Upper lobe of left lung (tissue), 6 donors: ENCODE results near the gene VAMP3. TPM values are rescaled to one million over a fixed set of nuclear protein-coding genes. Genes with fewer than 3 reads are reported as not detected.
A peak's percentile ranks its signal among the peaks of the same experiment; 100 is the strongest.
"Not testable (repeated sequence)": the region's sequence is repeated elsewhere in the genome, so short reads cannot be mapped to it uniquely, and the experiment has no call there.

Experiments used
- ATAC-seq, 2 donors: fragments of 200-7000 bp; cut with Tn5 transposase; one replicate each; pipeline ENCODE4 v1.9.1; 2022; ENCODE audit warnings: mild to moderate bottlenecking in 2 of 2, moderate library complexity in 2 of 2; ENCODE audit not compliant: low FRiP score in 2 of 2
- DNase-seq, 2 donors: peaks; one replicate each; pipeline ENCODE4 v3.0.0-alpha.2; 2019 to 2020
- H3K27ac ChIP-seq, 4 donors: fragments of 200-600 bp; sonication (generic); one replicate each; pipeline ENCODE4 v1.5.1; 2016 to 2019
- H3K27me3 ChIP-seq, 4 donors: fragments of 200-600 bp; sonication (generic); one replicate each; pipeline ENCODE4 v1.5.1; 2017 to 2019
- H3K36me3 ChIP-seq, 4 donors: fragments of 200-600 bp; sonication (generic); one replicate each; pipeline ENCODE4 v1.5.1; 2016 to 2019
- H3K4me1 ChIP-seq, 4 donors: fragments of 200-600 bp; sonication (generic); one replicate each; pipeline ENCODE4 v1.5.1; 2018 to 2019
- H3K4me3 ChIP-seq, 4 donors: fragments of 200-600 bp; sonication (generic); one replicate each; pipeline ENCODE4 v1.5.1; 2017 to 2019; ENCODE audit warnings: mild to moderate bottlenecking in 2 of 4, moderate library complexity in 1 of 4
- H3K9me3 ChIP-seq, 4 donors: fragments of 200-600 bp; sonication (generic); one replicate each; pipeline ENCODE4 v1.5.1; 2018 to 2019
- EP300 ChIP-seq, 4 donors: sonication (generic); formaldehyde crosslinking; IDR thresholded peaks; one replicate each; pipeline ENCODE4 v1.5.1; 2017; ENCODE audit warnings: antibody characterized with exemption in 4 of 4, control low read depth in 2 of 4
- POLR2A ChIP-seq, 4 donors: fragments of 450-650 bp; IDR thresholded peaks; one replicate each; pipeline ENCODE4 v1.5.1; 2016 to 2017; ENCODE audit warnings: antibody characterized with exemption in 4 of 4, mild to moderate bottlenecking in 2 of 4
- POLR2AphosphoS5 ChIP-seq, 2 donors: sonication (generic); formaldehyde crosslinking; IDR thresholded peaks; one replicate each; pipeline ENCODE4 v1.5.1; 2017; ENCODE audit warnings: antibody characterized with exemption in 2 of 2
- WGBS, 2 donors: methylation state at CpG; one replicate each; pipeline ENCODE4 v1.1.5; 2017 to 2018; 5-methylcytosine and 5-hydroxymethylcytosine counted together
- total RNA-seq, 6 donors: library from RNA; depleted of rRNA in 4 of 6; stranded (reverse); fragments of >200 nt in 4 of 6; gene quantifications; one replicate each; pipeline versions ENCODE4 v1.1.0 to v1.2.1, GENCODE V29; 2016 to 2021
- TF ChIP-seq, protein P1 (sequence below), 6 experiments: fragments of 450-650 bp in 4 of 6; fragments of 200-600 bp in 2 of 6; sonication (generic) in 2 of 6; IDR thresholded peaks; one replicate each; pipeline ENCODE4 v1.5.1; 2016 to 2019; ENCODE audit warnings: antibody characterized with exemption in 6 of 6
- donor health status: DM: no; HTN: no; CAD: no; lungs with moderate emphysema.
- donor health status: DM: no; HTN: yes; CAD: no; lungs with severe emphysema.

VAMP3 gene
- total RNA-seq, 6 donors from 2014 or later = 41.9 to 134 (median 114) TPM

DNA sequence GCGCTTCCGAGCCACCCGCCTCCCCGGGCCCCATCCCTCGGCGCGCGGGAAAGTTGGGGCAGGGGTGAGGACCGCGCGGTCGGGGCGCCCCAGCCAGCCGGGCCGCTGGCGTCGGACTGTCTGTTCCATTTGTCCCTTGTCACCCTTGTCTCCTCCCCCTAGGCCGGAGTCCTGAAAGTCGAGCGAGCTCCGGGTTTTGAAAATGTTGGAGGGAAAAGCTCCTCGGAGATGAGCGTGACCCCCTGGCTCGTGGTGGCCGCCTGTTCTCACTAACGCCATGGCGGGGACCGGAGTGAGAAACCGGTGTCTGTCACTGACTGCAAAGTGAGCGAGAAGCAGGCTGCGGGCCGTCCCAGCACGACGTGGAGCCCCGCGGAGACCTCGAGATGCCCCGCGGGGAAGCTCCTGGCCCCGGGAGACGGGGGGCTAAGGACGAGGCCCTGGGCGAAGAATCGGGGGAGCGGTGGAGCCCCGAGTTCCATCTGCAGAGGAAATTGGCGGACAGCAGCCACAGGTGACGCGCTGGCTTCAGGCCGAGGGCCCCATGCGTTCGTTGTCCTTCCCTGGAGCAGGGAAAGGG lies 13.5 kb downstream of the VAMP3 start:
- H3K36me3 ChIP-seq = peaks cover 0 to 32% (median 16%) of the 10 kb centered on the region in 4 donors
- 46 to 56% methylated on average over 34 to 49 of the region's 52 CpGs for WGBS, 2 donors
- H3K4me3 ChIP-seq = peak overlapping the region; percentile 50 to 69 (median 68)
- ATAC-seq (no peak), DNase-seq (peak in 1 of 2 donors; percentile 84)
- no peak for TF ChIP-seq EP300 (IDR thresholded peaks at IDR 0.05)
- no peak for TF ChIP-seq POLR2AphosphoS5 (IDR thresholded peaks at IDR 0.05)
- TF ChIP-seq POLR2A (IDR thresholded peaks at IDR 0.05) = no peak
- TF ChIP-seq, protein P1, sequence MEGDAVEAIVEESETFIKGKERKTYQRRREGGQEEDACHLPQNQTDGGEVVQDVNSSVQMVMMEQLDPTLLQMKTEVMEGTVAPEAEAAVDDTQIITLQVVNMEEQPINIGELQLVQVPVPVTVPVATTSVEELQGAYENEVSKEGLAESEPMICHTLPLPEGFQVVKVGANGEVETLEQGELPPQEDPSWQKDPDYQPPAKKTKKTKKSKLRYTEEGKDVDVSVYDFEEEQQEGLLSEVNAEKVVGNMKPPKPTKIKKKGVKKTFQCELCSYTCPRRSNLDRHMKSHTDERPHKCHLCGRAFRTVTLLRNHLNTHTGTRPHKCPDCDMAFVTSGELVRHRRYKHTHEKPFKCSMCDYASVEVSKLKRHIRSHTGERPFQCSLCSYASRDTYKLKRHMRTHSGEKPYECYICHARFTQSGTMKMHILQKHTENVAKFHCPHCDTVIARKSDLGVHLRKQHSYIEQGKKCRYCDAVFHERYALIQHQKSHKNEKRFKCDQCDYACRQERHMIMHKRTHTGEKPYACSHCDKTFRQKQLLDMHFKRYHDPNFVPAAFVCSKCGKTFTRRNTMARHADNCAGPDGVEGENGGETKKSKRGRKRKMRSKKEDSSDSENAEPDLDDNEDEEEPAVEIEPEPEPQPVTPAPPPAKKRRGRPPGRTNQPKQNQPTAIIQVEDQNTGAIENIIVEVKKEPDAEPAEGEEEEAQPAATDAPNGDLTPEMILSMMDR (IDR thresholded peaks at IDR 0.05) = no peak
- no peaks in the 10 kb centered on the region for H3K9me3 ChIP-seq
- peaks cover 36 to 52% (median 39%) of the 10 kb centered on the region in 4 donors for H3K4me1 ChIP-seq
- H3K27ac ChIP-seq = peak overlapping the region; percentile 86 to 94 (median 90)
- no peaks in the 10 kb centered on the region for H3K27me3 ChIP-seq

DNA sequence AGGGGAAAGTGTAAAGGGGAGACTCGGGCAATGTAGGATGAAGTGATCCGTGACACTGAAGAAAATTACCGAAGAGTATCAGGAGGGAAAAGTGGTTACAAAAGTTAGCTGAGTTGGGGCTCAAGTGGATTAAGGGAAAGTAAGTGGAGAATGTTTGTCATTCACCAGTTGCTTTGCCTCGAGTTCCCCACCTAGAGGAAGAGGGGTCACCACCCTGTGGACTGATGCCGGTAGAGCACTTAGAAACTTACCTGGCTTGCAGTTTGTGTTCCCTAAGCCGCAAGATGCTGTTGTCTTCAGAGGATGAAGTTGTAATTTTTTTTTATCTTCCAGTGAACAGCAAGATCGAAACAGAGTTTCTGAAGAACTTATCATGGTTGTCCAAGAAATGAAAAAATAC lies 14.0 kb downstream of the VAMP3 start:
- peak overlapping the region; percentile 86 to 94 (median 90) for H3K27ac ChIP-seq
- DNase-seq (no peak), ATAC-seq (no peak)
- H3K27me3 ChIP-seq = no peaks in the 10 kb centered on the region
- TF ChIP-seq, protein P1 (IDR thresholded peaks at IDR 0.05) = peak in 1 of 6 experiments; percentile 15
- TF ChIP-seq EP300 (IDR thresholded peaks at IDR 0.05) = no peak
- no peak for TF ChIP-seq POLR2A (IDR thresholded peaks at IDR 0.05)
- no peak for TF ChIP-seq POLR2AphosphoS5 (IDR thresholded peaks at IDR 0.05)
- 81 to 84% methylated on average over 7 of the region's 7 CpGs for WGBS, 2 donors
- H3K4me1 ChIP-seq = peaks cover 36 to 52% (median 39%) of the 10 kb centered on the region in 4 donors
- H3K9me3 ChIP-seq = no peaks in the 10 kb centered on the region
- H3K36me3 ChIP-seq = peaks cover 2 to 32% (median 17%) of the 10 kb centered on the region in 4 donors
- H3K4me3 ChIP-seq = peak overlapping the region; percentile 50 to 69 (median 68)

DNA sequence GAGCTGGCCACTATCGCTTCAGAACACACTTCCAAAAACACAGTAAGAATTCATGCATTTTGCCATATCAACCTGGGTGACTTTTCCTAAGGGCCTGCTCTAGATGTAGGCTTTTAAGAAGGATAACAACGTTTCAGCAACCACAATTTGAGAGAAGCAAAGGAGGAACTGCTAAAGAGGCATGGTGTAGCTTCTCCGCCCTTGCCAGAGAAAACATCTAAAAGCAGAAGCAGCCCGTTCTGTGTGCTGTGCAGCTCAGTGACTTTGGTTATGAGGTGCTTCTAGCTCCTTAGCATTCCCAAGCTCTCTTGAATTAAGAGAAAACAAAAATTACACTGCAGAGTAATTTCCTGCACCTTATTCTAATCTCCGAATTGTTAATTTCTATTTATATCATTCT lies 15.7 kb downstream of the VAMP3 start:
- peaks cover 0 to 13% (median 8%) of the 10 kb centered on the region in 4 donors for H3K9me3 ChIP-seq
- no peak for DNase-seq
- 55 to 56% methylated on average over 5 of the region's 5 CpGs for WGBS, 2 donors
- H3K4me1 ChIP-seq = peaks cover 35 to 42% (median 36%) of the 10 kb centered on the region in 4 donors
- no peak for TF ChIP-seq POLR2AphosphoS5 (IDR thresholded peaks at IDR 0.05)
- TF ChIP-seq, protein P1 (IDR thresholded peaks at IDR 0.05) = no peak
- TF ChIP-seq POLR2A (IDR thresholded peaks at IDR 0.05) = no peak
- H3K36me3 ChIP-seq = peaks cover 2 to 39% (median 19%) of the 10 kb centered on the region in 4 donors
- H3K27me3 ChIP-seq = no peaks in the 10 kb centered on the region
- ATAC-seq = no peak
- H3K4me3 ChIP-seq = no peak overlapping the region
- H3K27ac ChIP-seq = no peak overlapping the region

DNA sequence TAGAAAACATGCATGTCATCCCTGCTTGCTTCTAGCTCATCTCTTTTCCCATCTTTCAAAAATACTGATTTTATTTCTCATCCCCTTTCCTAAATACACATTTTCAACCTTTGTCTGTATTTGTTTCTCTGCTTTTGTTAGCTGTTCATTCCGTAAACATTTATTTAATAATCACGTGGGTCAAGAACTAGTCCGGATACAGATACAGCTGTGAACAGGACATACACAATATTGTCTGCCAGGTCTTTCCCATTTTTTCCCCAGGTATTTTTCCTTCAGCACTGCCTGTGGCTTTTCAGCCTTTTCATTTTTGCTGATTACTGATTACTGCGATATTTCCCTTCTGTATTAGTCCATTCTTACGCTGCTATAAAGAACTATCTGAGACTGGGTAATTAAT lies 18.7 kb downstream of the VAMP3 start:
- Histone ChIP-seq H3K9me3 (peaks cover 0 to 13% (median 8%) of the 10 kb centered on the region in 4 donors), H3K27ac (no peak overlapping the region), H3K27me3 (no peaks in the 10 kb centered on the region), H3K4me3 (no peak overlapping the region), H3K36me3 (peaks cover 2 to 61% (median 22%) of the 10 kb centered on the region in 4 donors), H3K4me1 (peaks cover 16 to 19% (median 18%) of the 10 kb centered on the region in 4 donors)
- ATAC-seq (no peak), DNase-seq (no peak)
- no peak for TF ChIP-seq POLR2A (IDR thresholded peaks at IDR 0.05)
- no peak for TF ChIP-seq POLR2AphosphoS5 (IDR thresholded peaks at IDR 0.05)
- no peak for TF ChIP-seq EP300 (IDR thresholded peaks at IDR 0.05)
- TF ChIP-seq, protein P1 (IDR thresholded peaks at IDR 0.05) = no peak
- 58 to 75% methylated on average over 5 of the region's 5 CpGs for WGBS, 2 donors

DNA sequence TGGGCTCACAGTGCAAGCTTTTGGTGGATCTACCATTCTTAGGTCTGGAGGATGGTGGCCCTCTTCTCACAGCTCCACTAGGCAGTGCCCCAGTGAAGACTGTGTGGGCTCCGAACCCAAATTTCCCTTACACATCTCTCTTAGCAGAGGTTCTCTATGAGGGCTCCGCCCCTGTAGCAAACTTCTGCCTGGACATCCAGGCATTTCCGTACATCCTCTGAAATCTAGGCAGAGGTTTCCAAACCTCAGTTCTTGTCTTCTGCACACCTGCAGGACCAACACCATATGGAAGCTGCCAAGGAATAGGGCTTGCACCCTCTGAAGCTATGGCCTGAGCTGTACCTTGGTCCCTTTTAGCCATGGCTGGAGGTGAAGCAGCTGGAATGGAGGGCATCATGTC lies 19.9 kb downstream of the VAMP3 start:
- not testable (repeated sequence) for ATAC-seq, H3K27me3 ChIP-seq, H3K27ac ChIP-seq, H3K4me3 ChIP-seq, DNase-seq
- peaks cover 0 to 13% (median 8%) of the 10 kb centered on the region in 4 donors for H3K9me3 ChIP-seq
- peaks cover 2 to 73% (median 24%) of the 10 kb centered on the region in 4 donors for H3K36me3 ChIP-seq
- H3K4me1 ChIP-seq = peaks cover 9 to 11% (median 10%) of the 10 kb centered on the region in 4 donors
- WGBS, 2 donors = 92 to 100% methylated on average over 3 of the region's 3 CpGs
